IMR-90 (cell line): Measurements from ENCODE around the gene TTC7B. TPM values are rescaled to one million over a fixed set of nuclear protein-coding genes. Genes with fewer than 3 reads are reported as not detected.
"Not testable (repeated sequence)": the region's sequence is repeated elsewhere in the genome, so short reads cannot be mapped to it uniquely, and the experiment has no call there.

Experiments used
- ATAC-seq: fragments of 200-7000 bp; cut with Tn5 transposase; 2 replicates; pipeline ENCODE4 v1.9.1; 2020; ENCODE audit warnings: low read depth, mild to moderate bottlenecking, moderate library complexity
- BruUV-seq: library from RNA; stranded (reverse); fragments of 400-500 nt; replicated peaks from 2 replicates; lab custom pipeline; 2021; lab: Mats Ljungman, UMichigan
- CTCF ChIA-PET: fragments of 300-600 bp; formaldehyde crosslinking; extraction: SDS; loops from one replicate; lab custom pipeline; 2021; ENCODE audit warnings: antibody characterized with exemption; lab: Yijun Ruan, JAX
- POLR2A ChIA-PET: fragments of 300-600 bp; sonication (Branson Sonifier 250); formaldehyde crosslinking; loops from one replicate; lab custom pipeline; 2022; ENCODE audit warnings: antibody characterized with exemption; ENCODE audit not compliant: unreplicated experiment; lab: Charles Lee
- DNase-seq: peaks from one replicate; pipeline ENCODE4 v3.0.0; 2013
- H2AFZ ChIP-seq: replicated peaks from 2 replicates; pipeline ENCODE3; 2013; ENCODE audit warnings: low read length, mild to moderate bottlenecking; ENCODE audit not compliant: poor library complexity
- H2AK5ac ChIP-seq: 2 replicates; pipeline ENCODE4 v1.6.1; 2013; ENCODE audit warnings: low read depth, low read length, inconsistent platforms
- H2AK9ac ChIP-seq: replicated peaks from 2 replicates; pipeline ENCODE3; 2013; ENCODE audit warnings: mild to moderate bottlenecking, low read depth, low read length, moderate library complexity; ENCODE audit not compliant: poor library complexity
- H2BK120ac ChIP-seq: 2 replicates; pipeline ENCODE4 v1.6.1; 2013; ENCODE audit warnings: low read depth, low read length, inconsistent platforms
- H2BK15ac ChIP-seq: 3 replicates; pipeline ENCODE4 v1.6.1; 2013; ENCODE audit warnings: low read depth, low read length, inconsistent platforms
- H2BK20ac ChIP-seq: 2 replicates; pipeline ENCODE4 v1.6.1; 2013; ENCODE audit warnings: low read depth, mild to moderate bottlenecking, inconsistent platforms, low read length, moderate library complexity
- H2BK5ac ChIP-seq: 2 replicates; pipeline ENCODE4 v1.6.1; 2013; ENCODE audit warnings: mild to moderate bottlenecking, low read depth, low read length, inconsistent platforms; ENCODE audit not compliant: poor library complexity, severe bottlenecking
- H3K14ac ChIP-seq: replicated peaks from 2 replicates; pipeline ENCODE4 v1.6.1; 2013; ENCODE audit warnings: low read depth, low read length, inconsistent platforms
- H3K18ac ChIP-seq: 2 replicates; pipeline ENCODE4 v1.6.1; 2013; ENCODE audit warnings: low read depth, low read length, control low read depth
- H3K23ac ChIP-seq: 2 replicates; pipeline ENCODE4 v1.6.1; 2013; ENCODE audit warnings: low read depth, low read length, inconsistent platforms
- H3K27ac ChIP-seq: 2 replicates; pipeline ENCODE4 v1.5.1; 2013; ENCODE audit warnings: mild to moderate bottlenecking, control low read depth, low read length; ENCODE audit not compliant: insufficient read depth
- H3K27me3 ChIP-seq: 2 replicates; pipeline ENCODE4 v1.6.1; 2013; ENCODE audit warnings: low read length; ENCODE audit not compliant: control insufficient read depth, insufficient read depth
- H3K36me3 ChIP-seq: 2 replicates; pipeline ENCODE4 v1.6.1; 2013; ENCODE audit warnings: low read length, mixed read lengths; ENCODE audit not compliant: control insufficient read depth, insufficient read depth
- H3K4ac ChIP-seq: 2 replicates; pipeline ENCODE4 v1.6.1; 2013; ENCODE audit warnings: low read depth, low read length, inconsistent platforms
- H3K4me1 ChIP-seq: 2 replicates; pipeline ENCODE4 v1.6.1; 2013; ENCODE audit warnings: low read length, mixed read lengths; ENCODE audit not compliant: control insufficient read depth, insufficient read depth
- H3K4me2 ChIP-seq: 2 replicates; pipeline ENCODE4 v1.6.1; 2013; ENCODE audit warnings: low read depth, mild to moderate bottlenecking, control low read depth, low read length, moderate library complexity
- H3K4me3 ChIP-seq: 2 replicates; pipeline ENCODE4 v1.5.1; 2013; ENCODE audit warnings: low read depth, mild to moderate bottlenecking, control low read depth, low read length, moderate library complexity; ENCODE audit not compliant: insufficient read depth
- H3K56ac ChIP-seq: 2 replicates; pipeline ENCODE4 v1.6.1; 2013; ENCODE audit warnings: low read length, inconsistent platforms; ENCODE audit not compliant: insufficient read depth; ENCODE audit errors: extremely low read depth
- H3K79me1 ChIP-seq, 2 experiments: 2 replicates each; pipeline ENCODE4 v1.6.1; 2013; ENCODE audit warnings: low read length in 2 of 2, inconsistent platforms in 1 of 2, low read depth in 1 of 2
- H3K9ac ChIP-seq: 2 replicates; pipeline ENCODE4 v1.6.1; 2013; ENCODE audit warnings: low read depth, low read length, control low read depth
- H3K9me1 ChIP-seq: 2 replicates; pipeline ENCODE4 v1.6.1; 2013; ENCODE audit warnings: low read length, inconsistent platforms; ENCODE audit not compliant: insufficient read depth
- H3K9me3 ChIP-seq: 2 replicates; pipeline ENCODE4 v1.6.1; 2013; ENCODE audit warnings: low read length; ENCODE audit not compliant: control insufficient read depth, insufficient read depth
- H4K20me1 ChIP-seq: 2 replicates; pipeline ENCODE4 v1.6.1; 2013; ENCODE audit warnings: low read length, inconsistent platforms; ENCODE audit not compliant: insufficient read depth
- H4K5ac ChIP-seq: 2 replicates; pipeline ENCODE4 v1.6.1; 2013; ENCODE audit warnings: mild to moderate bottlenecking, low read depth, low read length, control low read depth
- H4K8ac ChIP-seq, 2 experiments: 2 replicates each; pipeline ENCODE4 v1.6.1; 2013; ENCODE audit warnings: low read depth in 2 of 2, low read length in 2 of 2, control low read depth in 1 of 2, inconsistent platforms in 1 of 2
- H4K91ac ChIP-seq: 2 replicates; pipeline ENCODE4 v1.6.1; 2013; ENCODE audit warnings: low read depth, low read length, inconsistent platforms; ENCODE audit not compliant: insufficient read depth
- CEBPB ChIP-seq: IDR thresholded peaks from 2 replicates; pipeline ENCODE4 v1.6.1; 2012; ENCODE audit warnings: low read depth, low read length, improper control_type of control experiment
- WGBS, 2 experiments: methylation state at CpG; one replicate each; pipeline versions ENCODE4 v1.1.5 to v1.1.7; 2013; ENCODE audit warnings: missing lambda C conversion rate in 2 of 2; ENCODE audit not compliant: insufficient read length in 1 of 2; ENCODE audit errors: extremely low coverage in 2 of 2; 5-methylcytosine and 5-hydroxymethylcytosine counted together
- dilution Hi-C: fragments of 300-500 bp; cut with HindIII; formaldehyde crosslinking; loops from one replicate; pipeline ENCODE4 v1.14.3; 2018; ENCODE audit warnings: low sequenced_read_pairs; ENCODE audit not compliant: unreplicated experiment
- in situ Hi-C: fragments of 300-500 bp; cut with MboI; formaldehyde crosslinking; loops from 3 replicates; pipeline ENCODE4 v1.14.3; 2019; ENCODE audit warnings: low sequenced_read_pairs, inconsistent platforms, mixed read lengths
- intact Hi-C: fragments of 100-400 bp; cut with micrococcal nuclease; formaldehyde crosslinking; loops from 2 replicates; pipeline ENCODE4 v1.10.0; 2022
- polyA plus RNA-seq, 3 experiments: library from polyadenylated mRNA; depleted of rRNA; stranded (reverse); fragments of >200 nt; gene quantifications; 2 replicates each; pipeline ENCODE4 v1.2.3, GENCODE V29; 2012; ENCODE audit warnings: low replicate concordance in 1 of 3
- total RNA-seq: library from RNA; depleted of rRNA; stranded (reverse); fragments of >200 nt; gene quantifications from 2 replicates; pipeline ENCODE4 v1.2.3, GENCODE V29; 2012

The TTC7B gene
- total and polyA plus RNA-seq, 2 of the 4 experiments (the other 2 are of a cell fraction), result 18.1 to 35.3 TPM

- no peak overlapping the region for H3K27ac ChIP-seq
- no peak overlapping the region for H3K9ac ChIP-seq
- H3K4me3 ChIP-seq, result no peak overlapping the region
- H3K4me2 ChIP-seq, result no peak overlapping the region
- no peak overlapping the region for H4K8ac ChIP-seq
- ChIA-PET POLR2A (no interaction called here), CTCF (no interaction called here)
- no peak overlapping the region for H3K23ac ChIP-seq
- no peak for TF ChIP-seq CEBPB
- no peak overlapping the region for H2AK9ac ChIP-seq
- H2BK20ac ChIP-seq, result no peak overlapping the region
- in situ Hi-C loops, result no loop called here
- DNase-seq (no peak), ATAC-seq (no peak)
- H3K56ac ChIP-seq, result no peak overlapping the region
- H2BK15ac ChIP-seq, result no peak overlapping the region
- H2AFZ ChIP-seq, result peak overlapping the region; percentile 21
- H3K9me3 ChIP-seq, result no peaks in the 10 kb centered on the region
- no peaks in the 10 kb centered on the region for H3K79me1 ChIP-seq
- no peak overlapping the region for H2AK5ac ChIP-seq
- no peaks in the 10 kb centered on the region; the same call in 1 of the 2 replicates for H3K27me3 ChIP-seq
- no peaks in the 10 kb centered on the region for H4K20me1 ChIP-seq
- no peak overlapping the region for H3K18ac ChIP-seq
- H3K14ac ChIP-seq, result no peak overlapping the region
- H4K91ac ChIP-seq, result no peak overlapping the region
- no TSS peak for BruUV-seq
- H3K36me3 ChIP-seq, result no peaks in the 10 kb centered on the region
- H2BK120ac ChIP-seq, result no peak overlapping the region
- intact Hi-C loops, result loop anchor here (10.0 kb wide), 1 partner anchor 167 kb away; no protein-coding TSS in a partner anchor
- H4K5ac ChIP-seq, result no peak overlapping the region
- H3K9me1 ChIP-seq, result peaks cover 5% of the 10 kb centered on the region
- peaks cover 3% of the 10 kb centered on the region for H3K4me1 ChIP-seq
- no peak overlapping the region for H2BK5ac ChIP-seq
- dilution Hi-C loops, result no loop called here
- WGBS, 2 experiments, result 95% methylated on average over 3 of the region's 6 CpGs; no CpG with 5 or more reads in 1 of the 2 experiments
- H3K4ac ChIP-seq, result no peak overlapping the region
Measured at GRCh38 chr14:90527978-90528377, 288.3 kb downstream of the TTC7B start.

GRCh38 chr14:90526536-90526935 is 289.7 kb downstream of the TTC7B start:
- H3K23ac ChIP-seq, H4K20me1 ChIP-seq, dilution Hi-C loops, H3K27me3 ChIP-seq, H2BK20ac ChIP-seq, H3K4me3 ChIP-seq, H3K4ac ChIP-seq, H4K5ac ChIP-seq, H2AK5ac ChIP-seq, H2AFZ ChIP-seq, H3K18ac ChIP-seq, BruUV-seq, H3K9ac ChIP-seq, H2BK15ac ChIP-seq, DNase-seq, H2BK120ac ChIP-seq, H3K9me1 ChIP-seq, H4K91ac ChIP-seq, H4K8ac ChIP-seq, ATAC-seq, H3K27ac ChIP-seq, H2BK5ac ChIP-seq, H3K4me1 ChIP-seq, CTCF ChIA-PET, H3K79me1 ChIP-seq, H2AK9ac ChIP-seq, H3K9me3 ChIP-seq, in situ Hi-C loops, POLR2A ChIA-PET, H3K14ac ChIP-seq, H3K36me3 ChIP-seq, H3K4me2 ChIP-seq, H3K56ac ChIP-seq: not testable (repeated sequence)
- no CpG with 5 or more reads among the region's 8 CpGs for WGBS, 2 experiments
- intact Hi-C loops, result loop anchor here (10.0 kb wide), 1 partner anchor 168 kb away; no protein-coding TSS in a partner anchor
